NCI-H2107 treated with DMSO at 0.1 percent for 48 hours (cell line): ENCODE measurements around the gene ZNF302.
"Not testable (repeated sequence)": the region's sequence is repeated elsewhere in the genome, so short reads cannot be mapped to it uniquely, and the experiment has no call there.

Experiments used
- DNase-seq: peaks from one replicate; lab custom pipeline; 2025; ENCODE audit not compliant: unreplicated experiment; lab: John Stamatoyannopoulos, UW

Gene ZNF302

GRCh38 chr19:34677386-34678084, at the start of gene ZNF302:
TSS of gene ZNF302 (plus strand) at chr19:34677678. CDS start at chr19:34678805, 1,127 bp downstream.
- DNase-seq = peak; percentile 89

- no peak for DNase-seq
Measured at GRCh38 chr19:34633802-34634201, 43.7 kb upstream of the ZNF302 start.

GRCh38 chr19:34639491-34640085, 37.9 kb upstream of the ZNF302 start:
- peak; percentile 43 for DNase-seq

GRCh38 chr19:34642241-34642640, 35.2 kb upstream of the ZNF302 start:
- DNase-seq = no peak

GRCh38 chr19:34644991-34645461, 32.5 kb upstream of the ZNF302 start:
- no peak for DNase-seq

- no peak for DNase-seq
Measured at GRCh38 chr19:34645551-34645950, 31.9 kb upstream of the ZNF302 start.

GRCh38 chr19:34649886-34650543, 27.5 kb upstream of the ZNF302 start:
- DNase-seq = no peak

- no peak for DNase-seq
Measured at GRCh38 chr19:34651747-34652146, 25.7 kb upstream of the ZNF302 start.

- DNase-seq = no peak
Measured at GRCh38 chr19:34654796-34655195, 22.7 kb upstream of the ZNF302 start.

- DNase-seq = no peak
Measured at GRCh38 chr19:34655651-34656050, 21.8 kb upstream of the ZNF302 start.

GRCh38 chr19:34661357-34661756, 16.1 kb upstream of the ZNF302 start:
- DNase-seq = no peak

- DNase-seq = peak; percentile 1
Measured at GRCh38 chr19:34662919-34663318, 14.6 kb upstream of the ZNF302 start.

- DNase-seq = no peak
Measured at GRCh38 chr19:34664168-34664567, 13.3 kb upstream of the ZNF302 start.

GRCh38 chr19:34664870-34665269, 12.6 kb upstream of the ZNF302 start:
- no peak for DNase-seq

- not testable (repeated sequence) for DNase-seq
Measured at GRCh38 chr19:34665275-34665674, 12.2 kb upstream of the ZNF302 start.

GRCh38 chr19:34666200-34666957, 11.1 kb upstream of the ZNF302 start:
- no peak for DNase-seq

- no peak for DNase-seq
Measured at GRCh38 chr19:34666958-34667265, 10.6 kb upstream of the ZNF302 start.

GRCh38 chr19:34667349-34668076, 10.0 kb upstream of the ZNF302 start:
- DNase-seq = peak; percentile 37

GRCh38 chr19:34668077-34668689, 9.3 kb upstream of the ZNF302 start:
- DNase-seq = not testable (repeated sequence)

GRCh38 chr19:34668690-34669089, 8.8 kb upstream of the ZNF302 start:
- DNase-seq = peak; percentile 2
